Putamen (tissue), 1 donor: ENCODE measurements around the gene NPDC1.

Experiments
- DNase-seq: peaks from one replicate; pipeline ENCODE4 v3.0.0-alpha.2; 2016; ENCODE audit warnings: low spot score

NPDC1 gene, protein sequence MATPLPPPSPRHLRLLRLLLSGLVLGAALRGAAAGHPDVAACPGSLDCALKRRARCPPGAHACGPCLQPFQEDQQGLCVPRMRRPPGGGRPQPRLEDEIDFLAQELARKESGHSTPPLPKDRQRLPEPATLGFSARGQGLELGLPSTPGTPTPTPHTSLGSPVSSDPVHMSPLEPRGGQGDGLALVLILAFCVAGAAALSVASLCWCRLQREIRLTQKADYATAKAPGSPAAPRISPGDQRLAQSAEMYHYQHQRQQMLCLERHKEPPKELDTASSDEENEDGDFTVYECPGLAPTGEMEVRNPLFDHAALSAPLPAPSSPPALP

DNA sequence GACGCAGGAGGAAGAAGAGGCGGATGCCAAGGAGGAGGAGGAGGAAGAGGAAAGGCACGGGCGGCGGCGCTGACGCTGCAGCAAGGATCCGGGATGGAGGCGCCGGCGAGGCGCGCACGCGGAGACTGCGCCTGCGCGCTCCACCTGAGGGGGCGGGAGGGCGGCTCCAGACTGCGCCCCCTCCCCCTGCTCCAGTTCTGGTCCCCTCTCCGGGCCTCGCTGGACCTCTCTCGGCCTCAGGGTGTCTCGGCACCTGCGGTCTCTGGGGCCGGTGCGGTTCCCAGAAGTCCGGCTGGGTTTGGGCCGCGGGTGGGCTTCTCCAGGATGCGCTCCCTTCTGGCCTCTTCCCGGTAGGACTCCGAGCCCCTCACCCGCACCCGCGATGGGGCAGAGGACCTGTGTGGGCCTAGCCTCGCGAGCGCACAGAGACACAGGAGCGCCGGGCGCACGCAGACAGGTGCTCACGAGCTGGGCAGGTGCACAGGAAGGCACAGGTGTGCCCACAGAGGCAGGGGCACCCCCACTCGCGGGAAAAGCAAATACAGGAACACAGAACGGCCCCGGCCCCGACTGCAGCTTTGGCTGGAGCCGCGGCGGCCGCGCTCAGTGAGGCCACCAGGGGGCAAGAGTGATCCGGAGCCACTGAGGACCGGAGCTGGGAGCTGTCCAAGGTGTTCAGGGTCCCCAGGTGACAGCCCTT is at the start of gene NPDC1:
Gene NPDC1, minus strand, starts transcription at position 90 of the 700 bp plus-strand sequence. CDS start 188 bp downstream, outside the sequence.
- DNase-seq, result peak; percentile 69

GRCh38 chr9:137089232-137089947 is 43.4 kb upstream of the NPDC1 start:
- no peak for DNase-seq

GRCh38 chr9:137088121-137088520 is 42.1 kb upstream of the NPDC1 start:
- DNase-seq, result no peak

DNA sequence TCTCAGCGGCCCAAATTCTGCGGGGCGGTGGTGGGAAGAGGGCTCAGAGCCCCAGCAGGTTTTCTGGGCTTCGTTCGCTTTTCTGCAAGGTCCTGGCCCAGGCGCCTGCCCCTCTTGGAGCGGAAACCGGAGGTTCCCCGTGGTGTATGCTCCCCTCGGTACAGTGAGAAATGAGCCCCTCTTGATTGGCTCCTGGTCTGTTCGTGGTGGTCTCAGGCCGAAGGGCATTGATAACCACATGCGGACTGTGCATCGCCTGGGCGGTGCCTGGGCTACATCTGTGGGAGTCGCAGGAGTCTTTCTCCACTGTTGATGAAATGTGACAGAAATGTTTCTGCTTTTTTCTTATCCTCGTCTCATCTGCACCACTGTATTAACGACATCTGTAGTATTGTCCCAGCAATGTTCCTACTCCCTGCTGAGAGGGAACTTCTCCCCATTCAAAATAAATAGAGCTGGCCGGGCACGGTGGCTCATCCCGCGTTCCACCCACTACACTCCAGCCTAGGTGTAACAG is 41.5 kb upstream of the NPDC1 start:
- no peak for DNase-seq

DNA sequence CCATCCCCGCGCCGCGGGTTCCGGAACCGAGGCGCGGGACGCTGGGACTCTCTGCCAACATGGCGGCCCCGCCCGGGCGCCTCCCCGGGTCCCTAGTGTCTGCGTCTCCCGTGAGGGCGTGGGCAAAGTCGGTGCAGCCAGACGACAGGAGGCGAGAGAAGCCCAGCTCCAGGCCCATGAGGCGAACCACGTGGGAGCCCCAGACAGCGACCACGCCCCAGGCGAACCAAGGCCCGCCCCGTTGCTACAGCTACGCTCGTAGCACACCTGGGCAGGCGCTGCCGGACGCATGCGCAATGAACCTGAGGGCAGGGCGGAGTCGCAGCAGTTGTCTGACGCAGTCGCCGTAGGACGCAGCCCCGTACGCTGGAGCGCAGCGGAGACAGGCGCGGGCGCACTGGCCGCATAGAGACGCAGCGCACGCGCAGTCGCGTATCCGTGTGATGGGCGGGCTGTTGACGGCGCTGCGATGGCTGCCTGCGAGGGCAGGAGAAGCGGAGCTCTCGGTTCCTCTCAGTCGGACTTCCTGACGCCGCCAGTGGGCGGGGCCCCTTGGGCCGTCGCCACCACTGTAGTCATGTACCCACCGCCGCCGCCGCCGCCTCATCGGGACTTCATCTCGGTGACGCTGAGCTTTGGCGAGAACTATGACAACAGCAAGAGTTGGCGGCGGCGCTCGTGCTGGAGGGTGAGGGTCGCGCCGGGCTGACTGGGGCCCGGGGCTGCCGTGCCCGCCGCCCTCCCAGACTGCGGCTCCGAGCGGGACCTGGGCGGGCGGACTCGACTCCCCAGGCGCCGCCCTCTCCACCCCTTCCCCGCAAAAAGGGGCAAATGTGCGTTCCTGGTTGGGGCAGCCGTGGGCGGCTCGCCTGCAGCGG is 40.8 kb upstream of the NPDC1 start, which contains the start of gene MAN1B1:
Gene MAN1B1, plus strand, starts transcription at position 455 of the 878 bp plus-strand sequence. Its CDS starts 15 bp downstream, at position 470.
- peak; percentile 96 for DNase-seq

GRCh38 chr9:137085920-137086530 is 40.0 kb upstream of the NPDC1 start:
- no peak for DNase-seq

DNA sequence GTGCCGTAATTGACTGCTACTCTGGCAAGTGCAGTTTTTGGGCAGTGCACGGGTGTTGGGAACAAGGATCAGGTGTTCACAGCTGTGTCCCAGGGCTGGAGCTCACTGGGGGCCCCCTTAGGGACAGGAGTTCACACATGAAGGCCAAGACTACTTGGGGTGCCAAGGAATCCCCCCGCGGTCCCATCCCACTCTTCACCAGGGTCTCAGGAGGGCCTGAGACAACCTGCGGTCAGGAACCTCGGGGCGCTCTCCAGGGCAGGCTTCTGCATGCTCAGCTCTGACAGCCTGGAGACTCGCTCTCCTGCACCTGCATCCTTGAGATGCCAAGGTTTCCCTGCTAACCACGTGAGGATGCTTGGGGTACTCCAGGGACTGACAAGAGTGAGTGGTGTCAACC is 38.5 kb upstream of the NPDC1 start:
- DNase-seq, result no peak

GRCh38 chr9:137083394-137084004 is 37.5 kb upstream of the NPDC1 start:
- DNase-seq, result peak; percentile 65

GRCh38 chr9:137082925-137083290 is 36.9 kb upstream of the NPDC1 start:
- no peak for DNase-seq

- no peak for DNase-seq
Measured at GRCh38 chr9:137082222-137082924, 36.4 kb upstream of the NPDC1 start.

- DNase-seq, result no peak
Measured at GRCh38 chr9:137080260-137081122, 34.5 kb upstream of the NPDC1 start.

- DNase-seq, result no peak
Measured at GRCh38 chr9:137079401-137079787, 33.4 kb upstream of the NPDC1 start.

GRCh38 chr9:137078701-137079400 is 32.9 kb upstream of the NPDC1 start:
- no peak for DNase-seq

DNA sequence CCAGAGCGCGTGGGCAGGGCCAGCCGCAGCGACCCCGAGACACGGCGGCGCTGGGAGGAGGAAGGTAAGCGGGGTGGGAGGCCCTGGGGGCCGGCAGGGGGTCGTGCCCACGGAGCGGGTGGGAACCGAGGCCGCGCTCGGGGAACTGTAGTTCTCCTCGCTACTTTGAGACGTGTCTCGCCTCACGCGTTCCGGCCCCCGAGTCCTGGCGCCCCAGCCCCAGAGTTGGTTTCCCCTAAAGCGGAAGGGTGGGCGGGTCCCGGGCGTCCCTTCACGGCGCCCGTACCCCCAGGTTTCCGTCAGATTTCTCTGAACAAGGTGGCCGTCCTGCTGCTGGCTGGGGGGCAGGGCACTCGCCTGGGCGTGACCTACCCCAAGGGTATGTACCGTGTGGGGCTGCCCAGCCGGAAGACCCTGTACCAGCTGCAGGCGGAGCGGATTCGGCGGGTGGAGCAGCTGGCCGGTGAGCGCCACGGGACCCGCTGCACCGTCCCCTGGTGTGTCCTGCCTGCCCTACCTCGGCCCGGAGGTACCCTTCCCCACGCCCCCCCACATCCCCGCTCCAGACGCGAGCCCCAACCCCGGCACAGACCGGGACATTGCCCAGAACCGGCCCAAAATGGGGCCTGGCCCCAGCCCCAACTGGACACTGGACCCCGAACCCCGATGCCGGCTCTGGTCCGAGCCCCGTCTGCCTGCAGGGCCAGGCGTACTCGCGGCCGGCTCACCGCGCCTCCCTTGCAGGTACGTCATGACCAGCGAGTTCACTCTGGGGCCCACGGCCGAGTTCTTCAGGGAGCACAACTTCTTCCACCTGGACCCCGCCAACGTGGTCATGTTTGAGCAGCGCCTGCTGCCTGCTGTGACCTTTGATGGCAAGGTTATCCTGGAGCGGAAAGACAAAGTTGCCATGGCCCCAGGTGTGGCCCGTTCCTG is 32.0 kb upstream of the NPDC1 start:
- no peak for DNase-seq

GRCh38 chr9:137077010-137077747 is 31.2 kb upstream of the NPDC1 start, which contains the start of gene UAP1L1:
Gene UAP1L1 (plus strand): TSS chr9:137077517. CDS start chr9:137077533, 16 bp downstream.
- DNase-seq, result peak; percentile 82

- DNase-seq, result no peak
Measured at GRCh38 chr9:137076636-137077009, 30.6 kb upstream of the NPDC1 start.
